ENCODE measurements around the gene CD8B.

CD8B gene

DNA sequence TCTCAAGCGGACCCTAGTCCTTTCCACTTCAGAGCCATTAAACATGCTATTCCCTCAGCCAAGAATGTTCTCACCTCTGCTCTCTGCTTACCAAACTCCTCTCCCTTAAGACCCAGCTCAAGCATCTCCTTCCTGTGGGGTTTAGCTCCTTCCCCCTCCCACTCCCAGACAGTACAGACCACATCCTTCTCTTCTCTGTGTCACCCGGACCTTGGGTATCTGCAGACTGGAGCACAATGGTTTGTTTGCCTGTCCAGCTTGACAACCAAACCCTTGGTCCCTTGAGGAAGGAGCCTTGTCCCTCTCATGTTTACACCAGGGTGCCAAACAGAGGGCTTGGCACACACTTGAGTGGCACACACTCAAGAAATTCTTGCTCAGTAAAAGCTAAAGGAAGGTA is 66.8 kb downstream of the CD8B start:
- DNase-seq = no peak

DNA sequence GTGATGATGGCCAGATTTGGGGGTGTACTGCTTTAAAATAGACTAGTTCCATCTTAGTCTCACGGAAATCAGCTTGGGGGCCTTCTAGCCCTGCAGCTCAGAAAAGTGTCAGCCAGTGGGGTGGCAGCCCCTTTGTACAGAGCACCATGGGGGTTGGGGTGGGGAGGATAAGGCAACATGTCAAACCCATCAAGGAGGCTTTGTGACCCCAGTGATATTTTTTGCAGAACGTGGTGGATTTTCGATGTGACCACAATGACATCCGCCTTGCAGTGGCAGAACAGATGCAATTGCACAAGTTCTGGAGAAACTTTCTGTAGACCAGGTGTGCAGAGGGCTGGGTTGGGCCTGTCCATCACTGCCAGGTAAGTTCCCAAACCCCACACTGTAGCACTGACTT is 67.9 kb downstream of the CD8B start:
- no peak for DNase-seq

DNA sequence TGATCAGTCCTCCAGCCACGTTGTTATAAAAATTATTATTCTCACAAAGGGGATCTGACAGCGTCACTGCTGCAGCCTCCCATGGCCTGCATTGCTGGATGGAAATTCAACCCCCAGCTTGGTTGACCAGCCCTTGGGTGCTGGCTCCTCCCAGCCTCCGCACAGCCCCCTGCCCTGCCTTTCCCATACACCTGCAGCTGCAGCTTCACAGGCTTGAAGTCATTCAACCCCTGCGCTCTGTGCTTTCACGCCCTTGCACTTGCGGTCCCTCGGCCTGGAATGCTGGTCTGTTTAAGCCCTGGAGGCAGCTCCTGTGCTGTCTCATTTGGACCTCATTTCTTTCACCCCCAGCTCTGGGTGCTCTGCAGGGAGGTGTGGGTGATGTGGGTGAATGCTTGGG is 70.1 kb downstream of the CD8B start:
- DNase-seq = no peak

DNA sequence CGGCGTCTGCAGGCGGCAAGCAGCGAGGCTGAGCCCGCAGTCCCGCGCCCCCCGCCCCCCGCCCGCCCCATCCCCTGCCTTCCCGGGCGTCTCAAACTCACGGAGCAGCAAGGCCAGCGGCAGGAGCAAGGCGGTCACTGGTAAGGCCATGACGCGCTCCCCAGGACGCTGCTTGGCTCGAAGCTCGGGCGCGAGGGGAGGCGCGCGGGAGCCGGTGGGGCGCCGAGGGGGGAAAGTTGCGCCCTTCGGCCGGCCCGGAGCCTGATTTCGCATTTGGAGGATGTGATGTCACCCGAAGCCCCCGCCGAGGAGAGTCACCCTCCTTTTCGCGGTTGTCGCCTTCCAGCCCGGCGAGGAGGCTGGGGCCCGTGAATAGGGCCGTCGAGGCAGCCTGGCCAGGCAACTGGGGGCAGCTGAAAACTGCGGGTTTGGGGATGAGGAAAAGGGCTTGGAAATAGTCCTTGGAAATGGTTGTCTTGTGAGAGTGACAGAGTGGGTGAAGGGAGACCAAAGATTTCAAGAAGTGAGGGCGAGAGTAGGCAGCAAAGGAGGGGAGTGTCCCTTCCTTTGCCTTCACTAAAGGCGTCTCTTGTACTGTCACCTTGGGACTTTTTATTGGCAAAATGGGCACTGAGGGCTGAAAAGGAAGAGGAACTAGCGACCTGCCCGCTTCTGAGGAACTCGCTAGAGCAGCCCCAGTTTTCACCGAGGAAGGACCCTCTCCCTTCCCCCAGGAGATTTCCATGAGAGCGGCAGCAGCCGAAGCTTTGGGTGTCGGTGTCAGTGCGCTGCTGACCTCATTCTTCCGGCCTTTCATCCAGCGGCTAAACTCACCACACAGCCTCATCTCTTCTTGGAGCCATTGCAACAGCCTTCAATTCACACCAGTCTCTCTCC is 70.8 kb downstream of the CD8B start, which contains the start of gene CD8A:
TSS of gene CD8A (minus strand) at position 238 of the 897 bp plus-strand sequence. CDS start at position 150, 88 bp downstream.
- DNase-seq = no peak

DNA sequence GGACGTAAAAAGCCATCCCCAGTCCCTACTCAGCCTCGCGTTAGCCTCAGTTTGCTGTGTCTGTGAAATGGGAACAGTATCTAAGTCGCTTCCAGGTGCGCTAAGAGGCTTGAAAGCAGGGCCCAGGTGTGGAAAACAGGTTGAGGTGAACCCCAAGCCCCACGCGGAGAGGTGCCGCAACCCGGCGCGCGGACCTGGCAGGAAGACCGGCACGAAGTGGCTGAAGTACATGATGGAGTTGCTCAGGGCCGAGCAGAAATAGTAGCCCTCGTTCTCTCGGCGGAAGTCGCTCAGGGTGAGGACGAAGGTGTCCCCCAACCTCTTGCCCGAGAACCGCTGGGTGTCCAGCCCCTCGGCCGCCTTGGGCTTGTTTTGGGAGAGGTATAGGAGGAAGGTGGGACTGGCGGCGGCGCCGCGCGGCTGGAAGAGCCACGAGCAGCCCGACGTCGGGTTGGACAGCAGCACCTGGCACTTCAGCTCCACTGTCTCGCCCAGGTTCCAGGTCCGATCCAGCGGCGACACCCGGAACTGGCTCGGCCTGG is 71.5 kb downstream of the CD8B start:
- DNase-seq = no peak

DNA sequence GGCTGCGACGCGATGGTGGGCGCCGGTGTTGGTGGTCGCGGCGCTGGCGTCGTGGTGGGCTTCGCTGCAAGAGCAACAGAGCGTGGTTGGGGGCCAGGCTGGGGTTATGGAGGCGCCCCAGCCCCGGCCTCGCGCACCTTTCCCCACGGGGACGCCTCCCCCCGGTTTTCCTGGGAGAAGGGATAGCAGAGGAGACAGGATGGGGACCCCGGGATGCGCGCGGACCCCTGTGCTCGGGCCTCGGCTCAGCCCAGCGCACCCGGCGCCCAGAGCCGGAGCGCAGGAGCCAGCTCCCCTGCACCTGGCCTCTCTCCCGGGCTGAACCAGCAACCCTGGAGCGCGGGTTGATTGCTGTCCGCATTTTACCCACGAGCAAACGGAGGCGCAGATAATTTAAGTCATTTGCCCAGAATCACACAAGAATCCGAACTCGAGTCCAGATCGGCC is 72.0 kb downstream of the CD8B start:
- DNase-seq = no peak

DNA sequence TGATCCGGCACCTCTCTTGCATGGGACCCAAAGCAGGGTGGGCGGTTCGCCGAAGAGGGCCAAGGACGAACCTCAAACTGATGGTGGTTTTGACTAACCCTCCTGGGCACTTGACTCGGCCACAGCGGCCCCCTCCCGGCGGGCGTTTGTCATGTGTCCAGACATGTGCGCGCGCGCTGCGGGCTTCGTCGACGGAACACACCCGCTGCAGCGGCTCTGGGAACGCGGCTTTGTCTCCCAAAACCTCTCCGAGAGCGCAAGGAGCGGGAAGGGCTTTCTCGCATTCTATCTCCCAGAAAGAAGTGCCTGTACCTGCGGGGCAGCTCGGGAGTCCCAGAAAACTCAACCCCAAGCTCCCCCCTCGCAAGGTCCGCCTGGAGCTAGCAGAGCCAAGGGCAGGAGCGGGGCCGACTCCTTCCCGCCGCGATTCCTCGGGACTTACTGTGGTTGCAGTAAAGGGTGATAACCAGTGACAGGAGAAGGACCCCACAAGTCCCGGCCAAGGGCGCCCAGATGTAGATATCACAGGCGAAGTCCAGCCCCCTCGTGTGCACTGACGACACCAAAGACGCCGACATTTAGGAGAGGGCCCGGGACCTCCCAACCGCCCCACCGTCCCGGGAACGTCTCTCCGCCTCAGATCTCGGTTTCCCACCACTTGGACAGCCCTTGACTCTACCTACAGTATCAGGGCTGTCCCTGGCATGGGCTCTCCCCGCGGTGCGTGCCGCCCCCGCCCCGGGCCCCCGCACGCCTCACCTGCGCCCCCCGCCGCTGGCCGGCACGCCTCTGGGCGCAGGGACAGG is 72.6 kb downstream of the CD8B start:
- DNase-seq = no peak

DNA sequence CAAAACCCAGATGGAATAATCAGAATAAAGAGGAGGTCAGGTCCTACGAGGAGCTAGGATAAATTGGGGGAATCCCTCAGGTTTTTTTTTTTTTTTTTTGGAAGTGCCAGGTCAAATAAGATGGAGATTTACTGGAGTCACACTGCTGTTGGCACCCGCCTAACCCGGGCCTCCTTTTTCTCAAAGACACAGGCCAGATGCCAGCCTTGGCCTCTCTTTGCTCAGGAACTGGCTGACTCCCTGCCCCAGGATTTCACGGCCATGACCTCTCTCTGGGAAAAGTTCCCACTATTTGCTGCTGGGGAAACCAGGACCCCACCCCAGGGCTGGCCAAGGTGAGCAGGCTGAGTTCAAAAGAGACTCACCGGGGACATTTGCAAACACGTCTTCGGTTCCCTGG is 73.5 kb downstream of the CD8B start:
- DNase-seq = no peak

DNA sequence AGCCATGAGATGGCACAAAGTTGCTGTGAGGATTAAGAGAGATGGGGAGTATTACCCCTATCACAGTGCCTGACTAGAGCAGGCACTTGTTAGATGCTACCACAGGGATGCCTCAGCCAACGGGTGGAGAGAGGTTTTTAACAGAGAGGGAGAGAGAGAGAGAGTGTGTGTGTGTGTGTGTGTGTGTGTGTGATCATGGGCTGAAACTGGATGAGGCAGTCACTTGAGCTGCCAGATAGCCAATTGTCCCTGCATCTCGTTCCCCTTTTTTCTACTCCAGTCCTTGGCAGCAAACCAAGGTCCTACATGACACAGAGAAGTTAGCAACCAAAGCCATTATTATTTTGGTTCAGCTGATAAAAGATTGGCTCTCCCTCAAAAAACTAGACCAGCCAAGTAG is 74.0 kb downstream of the CD8B start:
- DNase-seq = no peak

DNA sequence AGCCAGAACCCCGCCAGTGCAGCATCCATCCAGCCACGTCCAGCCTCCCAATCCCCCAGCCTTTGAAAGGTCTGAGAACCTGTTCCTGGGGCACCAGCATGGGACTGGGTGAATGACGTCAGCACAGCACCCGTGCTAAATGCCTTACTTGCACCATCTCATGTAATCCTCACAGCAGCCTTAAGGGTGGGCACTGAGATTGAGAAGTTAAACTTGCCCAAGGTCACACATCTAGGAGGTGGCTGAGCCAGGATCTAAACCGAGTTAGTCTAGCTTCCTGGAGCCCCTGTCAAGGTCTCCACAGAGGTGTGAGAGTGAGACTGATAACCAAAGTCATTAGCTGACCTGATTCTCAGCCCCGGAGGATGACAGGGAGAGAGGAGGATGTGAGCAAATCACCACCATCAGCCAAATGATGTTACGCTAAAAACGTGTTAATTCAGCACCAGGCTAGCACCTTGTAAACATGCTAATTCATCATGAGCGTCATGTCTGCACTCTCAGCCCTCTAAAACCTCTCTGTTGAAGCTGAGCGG is 75.6 kb downstream of the CD8B start:
- DNase-seq = no peak

DNA sequence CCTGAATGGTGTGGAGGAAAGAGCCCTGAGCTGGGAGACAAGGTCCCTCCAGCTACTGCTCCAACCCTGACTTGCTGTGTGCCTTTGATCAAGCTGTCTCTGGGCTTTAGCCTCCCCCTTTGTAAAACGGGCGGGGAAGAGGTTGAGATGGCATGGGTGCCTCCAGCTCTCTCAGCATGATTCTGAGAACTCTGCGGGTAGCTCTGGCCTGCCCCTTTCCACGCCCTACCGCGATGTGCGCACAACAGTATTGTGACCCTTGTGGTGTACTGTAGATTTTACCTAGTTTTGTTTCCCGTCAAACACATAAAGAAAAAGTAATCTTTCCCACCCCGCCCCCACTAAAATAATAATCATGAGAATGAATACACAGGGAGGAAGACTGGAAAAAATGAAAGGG is 76.2 kb downstream of the CD8B start:
- DNase-seq = no peak

DNA sequence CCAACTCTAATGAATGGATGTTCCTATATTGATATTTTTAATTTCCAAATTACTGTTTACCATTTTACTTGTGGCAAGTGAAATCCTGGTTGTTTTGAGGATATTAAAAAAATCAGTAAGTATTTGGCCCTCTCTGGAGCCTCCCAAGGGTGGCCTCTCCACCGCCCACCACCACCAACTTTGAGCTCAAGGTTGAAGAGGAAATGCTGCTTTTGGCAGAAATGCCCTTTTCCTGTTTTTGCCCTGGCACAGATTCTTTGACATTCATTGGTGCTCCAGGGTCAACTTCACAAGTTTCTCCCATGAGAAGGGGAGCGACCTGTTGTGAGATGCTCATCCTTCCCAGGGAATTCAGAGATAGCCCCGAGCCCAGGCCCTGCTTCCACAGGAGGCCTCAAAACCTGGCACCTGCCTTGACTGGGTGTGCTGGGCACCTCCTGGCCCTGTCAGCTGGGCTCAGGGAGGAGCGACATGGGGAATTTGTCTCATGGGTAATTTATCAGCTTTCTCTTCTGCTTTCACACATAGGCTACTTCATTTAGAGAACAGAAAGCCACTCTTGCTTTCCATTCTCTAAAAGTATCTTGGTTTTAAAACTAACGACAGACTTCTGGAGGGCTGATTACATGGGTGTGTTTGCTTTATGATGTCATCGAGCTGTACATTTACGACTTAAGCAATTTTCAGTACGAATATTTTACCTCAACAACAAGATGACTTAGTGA is 77.9 kb downstream of the CD8B start:
- DNase-seq = no peak

DNA sequence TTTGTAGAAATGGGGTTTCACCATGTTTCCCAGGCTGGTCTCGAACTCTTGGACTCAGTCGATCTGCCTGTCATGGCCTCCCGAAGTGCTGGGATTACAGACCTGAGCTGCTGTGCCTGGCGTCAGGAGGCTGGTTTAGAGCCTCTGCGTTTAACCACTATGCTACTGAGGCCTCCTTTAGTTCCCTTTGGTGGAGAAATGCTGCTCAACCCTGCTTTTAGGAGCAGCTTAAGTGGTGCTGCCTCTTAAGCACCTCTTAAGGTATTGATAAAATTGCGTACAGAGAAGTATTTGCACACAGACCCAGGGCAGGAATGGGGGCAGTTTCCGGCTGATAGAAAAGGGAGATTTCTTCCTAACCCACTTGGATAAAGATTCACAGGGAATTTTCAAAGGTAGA is 78.9 kb downstream of the CD8B start:
- DNase-seq = no peak

DNA sequence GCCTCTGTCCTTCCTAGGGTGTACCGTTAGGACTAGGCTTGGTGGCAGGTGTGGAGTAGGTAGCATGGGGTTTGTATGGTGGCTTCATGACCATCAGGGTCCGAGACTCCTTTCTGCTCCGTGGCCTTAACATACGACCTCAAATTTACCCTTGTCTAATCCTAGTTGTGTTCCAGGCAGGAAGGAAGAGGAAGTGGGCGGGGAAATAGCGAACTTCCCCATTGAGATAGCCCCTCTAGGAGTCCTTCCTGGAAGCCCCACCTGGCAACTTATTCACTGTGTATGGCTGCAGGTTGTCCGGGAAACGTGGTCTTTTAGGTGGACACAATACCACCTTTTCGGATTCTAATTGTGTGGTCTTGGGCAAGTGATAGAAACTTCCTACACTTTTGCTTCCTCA is 80.3 kb downstream of the CD8B start:
- no peak for DNase-seq

DNA sequence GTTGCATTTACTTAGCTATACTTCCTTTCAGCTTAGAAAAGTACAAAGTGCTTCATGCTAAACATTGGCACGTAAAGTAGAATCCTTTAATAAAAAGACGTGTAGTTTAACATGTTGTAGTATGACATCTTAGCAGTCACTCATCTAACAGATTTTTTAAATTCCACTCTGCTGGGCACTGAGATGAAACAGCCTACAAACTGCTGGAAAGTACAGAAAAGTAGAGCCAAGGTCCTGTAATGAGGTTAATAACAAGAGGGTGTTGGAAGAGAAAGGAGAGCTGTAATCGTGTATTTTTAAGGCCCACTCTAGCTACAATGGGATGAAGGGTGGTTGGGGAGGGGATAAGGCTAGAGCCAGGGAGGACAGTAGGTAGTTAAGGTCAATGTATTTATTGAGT is 81.7 kb downstream of the CD8B start:
- DNase-seq = no peak

DNA sequence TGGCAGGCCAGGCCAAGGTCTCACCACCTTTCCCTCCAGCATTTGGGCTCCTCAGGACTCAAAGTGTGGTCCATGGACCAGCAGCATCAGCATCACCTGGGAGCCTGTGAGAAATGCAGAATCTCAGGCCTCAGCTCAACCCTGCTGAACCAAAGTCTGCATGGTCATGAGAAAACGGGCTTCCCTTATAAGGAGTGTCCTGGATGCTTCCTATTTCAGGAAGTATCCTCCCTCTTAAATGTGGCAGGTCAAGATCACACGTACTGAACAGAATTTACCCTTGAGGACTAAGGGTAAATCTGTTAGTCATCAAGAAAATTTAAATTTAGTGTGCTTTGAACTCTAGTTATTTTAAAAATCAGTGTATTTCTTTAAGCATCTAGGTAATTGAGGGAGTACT is 82.7 kb downstream of the CD8B start:
- no peak for DNase-seq

DNA sequence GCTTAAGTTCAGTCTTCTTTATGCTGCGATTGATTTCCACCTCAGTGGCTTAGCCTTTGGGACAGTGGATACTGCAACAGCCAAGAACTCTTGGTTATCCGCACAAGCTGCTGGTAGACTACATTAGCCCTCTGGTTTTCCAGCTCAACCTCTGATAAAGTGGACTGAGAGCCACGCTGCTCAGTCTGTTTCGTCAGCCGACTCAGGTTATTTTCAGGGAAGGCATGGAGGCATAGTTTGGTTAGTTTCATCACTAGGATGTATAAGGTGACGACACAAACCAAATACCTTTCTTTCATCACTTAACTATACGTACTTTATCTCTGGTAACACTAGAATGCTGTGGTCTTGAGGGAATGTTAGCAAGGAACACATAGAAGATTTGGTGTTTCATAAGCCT is 85.2 kb downstream of the CD8B start:
- DNase-seq = no peak

DNA sequence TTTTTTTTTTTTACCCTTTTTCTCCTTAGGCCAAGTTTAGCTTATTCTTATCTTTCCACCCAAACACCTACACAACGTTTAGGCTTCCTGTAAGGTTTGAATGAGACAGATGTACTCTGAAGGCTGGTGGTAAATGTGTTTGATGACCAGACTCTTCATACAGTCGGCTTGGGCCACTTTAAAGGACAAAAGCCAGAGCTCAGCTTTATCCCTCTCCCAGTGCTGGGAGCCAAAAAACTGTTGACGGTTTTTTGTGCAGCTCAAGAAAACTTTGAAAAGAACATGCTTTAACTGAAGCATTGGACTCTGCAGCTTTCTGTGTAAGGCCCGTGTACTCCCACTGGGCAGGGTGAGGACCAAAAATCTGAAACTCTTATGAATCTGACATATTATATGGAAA is 86.3 kb downstream of the CD8B start:
- DNase-seq = no peak

DNA sequence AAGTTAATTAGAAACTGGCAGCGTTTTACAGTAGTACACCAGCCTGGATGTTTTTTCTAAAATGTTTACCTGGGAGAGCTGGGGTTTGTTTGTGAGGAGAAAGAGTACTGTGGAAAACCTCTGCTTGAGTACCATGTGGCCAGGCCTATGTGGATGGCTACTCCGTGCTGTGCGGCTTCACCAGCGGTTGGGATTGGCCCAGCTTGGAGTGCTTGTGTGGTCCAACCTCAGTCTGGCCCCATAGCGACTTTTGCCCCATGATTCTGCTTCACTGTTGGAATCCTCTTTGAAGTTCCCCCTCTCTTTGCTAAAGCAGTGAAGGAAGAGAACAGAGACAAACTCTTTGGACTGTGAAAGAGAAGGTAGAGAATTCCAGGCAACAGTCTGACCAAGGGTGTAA is 86.8 kb downstream of the CD8B start:
- DNase-seq = no peak

DNA sequence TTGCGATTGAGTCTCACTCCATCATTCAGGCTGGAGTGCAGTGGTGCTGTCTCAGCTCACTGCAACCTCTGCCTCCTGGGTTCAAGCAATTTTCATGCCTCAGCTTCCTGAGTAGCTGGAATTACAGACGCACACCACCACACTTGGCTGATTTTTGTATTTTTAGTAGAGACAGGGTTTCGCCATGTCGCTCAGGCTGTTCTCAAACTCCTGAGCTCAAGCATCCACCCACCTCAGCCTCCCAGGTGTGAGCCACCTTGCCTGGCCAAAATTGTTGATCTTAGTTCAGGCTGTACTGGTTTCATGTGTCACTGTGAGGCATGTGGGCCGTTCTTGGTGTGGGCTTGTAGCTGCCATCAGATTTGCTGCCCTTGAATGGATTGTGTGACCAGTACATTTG is 89.1 kb downstream of the CD8B start:
- DNase-seq = no peak

DNA sequence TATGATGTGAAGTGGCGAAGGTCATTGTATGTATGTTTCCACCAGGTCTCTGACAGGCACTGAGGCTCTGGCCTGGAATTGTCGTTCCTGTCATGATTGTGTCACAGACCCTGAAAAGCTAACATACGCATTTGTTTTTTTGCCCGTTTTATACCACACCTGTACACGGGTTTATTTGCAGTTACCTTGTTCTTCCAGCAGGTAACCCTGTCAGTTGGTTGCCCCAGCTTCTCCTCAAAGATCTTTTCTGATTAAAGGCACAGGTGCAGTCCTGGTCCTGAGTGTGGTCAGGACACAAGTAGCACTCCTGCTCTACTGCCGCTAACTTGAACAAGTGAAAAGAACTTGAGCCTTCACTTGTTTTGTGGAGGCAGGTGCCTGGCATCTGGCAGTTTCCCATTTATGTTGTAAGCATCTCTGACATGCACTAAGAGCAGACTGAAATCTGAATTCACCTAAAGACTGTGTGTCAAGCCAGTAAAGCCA is 90.8 kb downstream of the CD8B start:
- no peak for DNase-seq

DNA sequence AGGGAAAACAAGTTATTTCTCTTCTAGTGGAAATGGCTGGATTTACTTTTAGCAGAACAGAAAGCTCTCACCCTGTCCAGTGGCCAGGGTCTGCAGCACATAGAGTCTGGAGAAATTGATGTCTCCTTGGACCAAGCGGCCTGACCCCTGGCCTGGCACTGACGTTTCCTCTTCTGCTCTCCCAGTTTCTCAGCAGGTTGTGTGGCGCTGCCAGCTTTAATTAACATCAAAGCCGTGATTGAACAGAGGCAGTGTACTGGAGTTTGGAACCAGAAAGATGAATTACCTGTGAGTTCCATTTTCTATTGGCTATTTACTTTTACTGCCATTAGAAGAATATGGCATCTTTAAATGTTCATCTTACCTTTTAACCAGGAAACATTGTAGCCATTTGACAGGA is 91.8 kb downstream of the CD8B start:
- no peak for DNase-seq

Data from effector CD4-positive, alpha-beta T cell (primary cell).